GM18505 (cell line): ENCODE measurements around the gene PKIG.
"Not testable (repeated sequence)": the region's sequence is repeated elsewhere in the genome, so short reads cannot be mapped to it uniquely, and the experiment has no call there.

Experiments
- ATAC-seq: cut with Tn5 transposase; IDR thresholded peaks from one replicate; pipeline ENCODE4 v1.9.1; 2021; ENCODE audit not compliant: unreplicated experiment
- POLR2A ChIP-seq: IDR thresholded peaks from 4 replicates; pipeline ENCODE4 v1.6.1; 2011; ENCODE audit warnings: borderline replicate concordance; ENCODE audit not compliant: insufficient read depth, insufficient read length; ENCODE audit errors: extremely low read depth

PKIG gene

DNA sequence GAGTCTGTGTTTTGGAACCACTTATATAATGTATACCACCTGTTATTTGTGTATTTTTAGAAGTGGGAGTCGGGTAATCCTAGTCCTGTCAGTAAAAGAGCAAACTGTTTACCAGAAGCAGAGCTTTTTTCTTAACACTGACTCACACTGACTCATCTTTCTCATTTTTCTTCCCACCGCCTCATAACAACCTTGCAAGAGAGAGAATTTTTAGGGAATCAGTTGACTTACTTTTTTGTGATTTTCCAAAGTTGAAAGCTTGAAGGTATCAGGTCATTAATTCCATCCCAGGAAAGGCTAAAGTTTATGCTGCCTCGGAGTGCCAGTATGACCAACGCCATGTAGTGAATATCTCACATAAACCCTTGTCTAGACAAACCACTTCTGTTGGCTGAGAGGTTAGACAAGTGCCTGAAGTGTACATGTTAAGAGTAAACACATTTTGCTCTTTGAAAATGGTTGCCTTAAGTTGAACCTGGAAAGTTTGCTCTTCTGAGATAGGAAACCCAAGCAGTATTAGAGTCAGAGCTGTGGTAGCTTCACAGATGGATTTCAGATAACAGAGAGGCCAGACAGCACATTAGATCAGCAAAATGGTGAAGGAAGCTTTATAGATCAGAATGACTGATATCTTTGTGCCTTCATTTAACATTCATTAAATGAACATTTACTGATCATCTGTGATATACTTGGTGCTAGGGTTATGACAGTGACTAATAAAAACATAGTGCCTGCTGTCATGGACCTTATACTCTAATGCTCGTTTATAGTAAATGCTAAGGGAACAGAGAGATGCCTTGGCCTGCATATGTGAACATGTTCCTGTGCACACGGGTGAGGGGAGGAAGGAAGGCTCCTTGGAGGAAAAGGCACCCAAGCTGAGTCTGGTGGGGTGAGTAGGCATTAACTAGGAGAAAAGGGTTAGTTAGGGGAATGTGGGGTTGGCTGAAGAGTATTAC lies 29.1 kb upstream of the PKIG start:
- no peak for TF ChIP-seq POLR2A
- ATAC-seq, result no peak

DNA sequence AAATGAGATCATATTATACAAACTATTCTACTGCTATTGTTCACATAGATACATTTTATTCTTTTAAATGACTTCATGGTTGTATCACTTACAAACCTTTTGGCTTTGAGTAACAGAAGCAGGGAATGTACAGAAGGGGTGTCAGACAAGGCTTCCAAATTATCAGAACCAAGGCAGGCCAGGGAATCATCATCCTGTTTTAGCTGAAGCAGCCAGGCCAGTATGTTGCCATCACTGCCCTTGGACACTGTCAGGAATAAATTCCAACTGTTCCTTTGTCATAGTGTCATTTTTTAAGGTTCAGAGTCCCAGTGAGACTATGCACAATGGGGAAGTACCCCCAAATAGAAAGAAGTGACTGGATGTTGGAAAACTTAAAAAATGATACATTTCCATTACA lies 23.1 kb upstream of the PKIG start:
- no peak for ATAC-seq
- TF ChIP-seq POLR2A, result no peak

DNA sequence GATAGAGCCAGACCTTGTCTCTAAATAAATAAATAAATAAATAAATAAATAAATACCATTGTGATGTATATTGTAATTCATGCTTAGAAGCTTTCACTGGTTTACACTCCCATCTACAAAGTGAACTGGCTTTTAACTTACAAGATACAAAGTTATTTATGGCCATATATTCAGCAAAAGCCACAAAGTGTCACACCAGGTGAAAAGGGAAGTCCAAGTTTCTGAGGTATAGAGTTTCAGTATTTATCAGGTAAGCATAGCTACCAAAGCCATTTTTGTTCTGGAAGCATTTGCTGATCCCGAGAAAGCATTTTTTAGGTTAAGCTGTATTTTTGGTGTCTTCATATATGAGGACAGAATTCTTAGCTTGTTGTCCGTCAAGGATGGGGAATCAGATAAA lies 22.1 kb upstream of the PKIG start:
- no peak for TF ChIP-seq POLR2A
- ATAC-seq, result no peak

DNA sequence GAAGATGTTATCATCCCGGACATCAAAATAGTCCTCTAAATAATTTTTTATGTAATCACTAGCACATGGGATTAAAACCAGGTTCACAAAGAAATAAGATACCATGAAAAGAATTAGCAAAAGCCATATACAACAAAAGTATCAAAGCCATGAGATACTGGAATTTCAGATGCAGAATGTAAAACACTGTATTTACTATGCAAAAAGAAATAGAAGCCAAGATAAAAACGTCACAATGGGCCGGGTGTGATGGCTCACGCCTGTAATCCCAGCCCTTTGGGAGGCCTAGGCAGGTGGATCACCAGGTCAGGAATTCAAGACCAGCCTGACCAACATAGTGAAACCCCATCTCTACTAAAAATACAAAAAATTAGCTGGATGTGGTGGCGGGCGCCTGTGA lies 21.6 kb upstream of the PKIG start:
- ATAC-seq, result not testable (repeated sequence)

DNA sequence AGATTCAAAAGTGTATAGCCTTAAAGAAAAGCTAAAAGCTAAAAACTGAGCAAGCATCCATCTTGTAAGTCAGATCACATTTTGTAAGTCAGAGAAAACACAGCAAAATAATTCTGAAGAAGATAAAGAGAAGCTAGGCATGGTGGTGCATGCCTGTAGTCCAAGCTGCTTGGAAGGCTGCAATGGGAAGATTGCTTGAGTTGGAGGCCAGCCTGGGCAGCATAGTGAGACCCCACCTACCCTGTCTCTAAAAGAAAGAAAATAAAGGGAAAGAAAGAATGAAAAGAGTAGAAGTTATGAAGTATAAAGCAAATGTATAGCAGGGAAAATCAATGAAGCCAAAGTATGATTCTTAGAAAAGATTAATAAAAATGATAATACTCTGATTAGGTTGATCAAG lies 20.5 kb upstream of the PKIG start:
- no peak for TF ChIP-seq POLR2A
- no peak for ATAC-seq

DNA sequence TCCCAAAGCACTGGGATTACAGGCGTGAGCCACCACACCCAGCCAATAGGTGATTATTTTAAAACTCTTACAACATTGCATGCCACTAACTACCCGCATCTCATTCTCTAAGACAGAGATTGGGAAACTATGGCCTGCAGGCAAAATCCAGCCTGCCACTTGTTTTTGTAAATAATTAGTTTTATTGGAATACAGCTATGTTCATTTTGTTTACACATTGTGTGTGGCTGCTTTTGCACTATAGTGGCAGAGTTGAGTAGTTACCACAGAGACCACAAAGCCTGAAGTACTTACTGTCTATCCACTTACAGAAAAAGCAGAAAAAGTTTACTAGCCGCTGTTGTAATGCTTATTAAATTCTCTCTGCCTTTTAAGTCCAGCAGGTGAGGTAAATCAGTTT lies 16.4 kb upstream of the PKIG start:
- TF ChIP-seq POLR2A, result no peak
- ATAC-seq, result no peak

DNA sequence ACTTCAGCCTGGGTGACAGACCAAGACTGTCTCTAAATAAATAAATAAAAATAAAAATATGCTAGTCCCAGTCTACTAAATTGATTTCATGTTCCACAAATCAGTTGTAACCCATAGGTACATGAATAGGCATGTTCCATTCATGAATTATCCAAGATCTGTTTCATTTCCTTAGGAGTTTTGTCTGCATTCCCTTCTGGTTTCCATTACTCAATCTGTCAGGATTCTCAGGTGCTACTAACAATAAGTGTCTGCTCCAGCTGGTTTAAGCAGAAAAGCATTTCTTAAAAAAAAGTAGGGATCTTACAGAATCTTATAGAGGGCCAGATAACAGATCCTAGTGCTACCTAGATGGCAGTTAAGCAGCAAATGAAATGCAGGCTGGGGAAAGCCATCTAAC lies 15.6 kb upstream of the PKIG start:
- no peak for TF ChIP-seq POLR2A
- ATAC-seq, result no peak

DNA sequence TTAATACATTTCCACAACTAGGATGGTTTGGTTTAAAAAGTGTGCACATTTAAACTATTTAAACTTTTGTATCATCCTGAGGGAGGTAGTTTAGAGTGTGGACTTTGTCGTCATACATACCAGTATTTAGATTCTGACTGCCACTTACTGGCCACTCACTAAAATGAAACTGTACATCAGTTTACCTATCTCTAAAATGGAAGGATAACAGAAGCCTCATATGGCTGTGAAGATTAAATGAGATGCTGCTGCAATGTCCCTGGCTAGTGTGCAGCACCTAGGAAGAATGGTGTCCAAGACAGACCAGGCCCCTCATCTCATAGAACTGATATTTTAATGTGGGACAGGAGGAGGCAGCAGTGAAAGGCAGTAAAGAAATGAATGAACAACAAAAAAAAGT lies 12.0 kb upstream of the PKIG start:
- no peak for ATAC-seq
- TF ChIP-seq POLR2A, result no peak

DNA sequence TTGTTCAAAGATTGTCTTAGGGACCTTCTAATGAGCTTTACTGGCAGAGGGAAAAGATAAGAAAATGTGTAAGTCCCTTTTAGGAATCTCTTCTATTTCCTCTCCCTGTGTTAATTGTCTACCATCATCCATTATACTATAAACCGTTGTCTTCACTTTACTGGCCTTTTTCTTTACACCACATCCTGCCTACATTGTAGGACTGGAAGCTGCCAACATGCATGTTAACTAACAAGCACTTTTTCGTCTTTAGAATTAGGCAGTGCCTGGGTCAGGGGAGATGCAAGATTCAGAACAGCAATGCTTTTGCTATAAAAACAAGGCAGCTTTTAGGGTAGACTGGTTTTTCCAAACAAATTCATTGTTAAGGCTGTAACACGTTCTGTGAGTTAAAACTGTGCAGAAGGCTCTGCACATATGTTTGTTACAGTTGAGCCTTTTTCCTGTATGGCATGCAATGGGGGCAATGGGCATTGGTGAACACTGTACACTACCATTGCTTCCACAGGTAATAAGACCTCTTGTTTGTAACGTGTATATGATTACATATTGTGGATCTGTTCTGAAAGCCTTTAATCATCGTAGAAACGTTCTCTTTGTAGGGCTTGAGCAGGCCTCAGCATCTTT lies 10.9 kb upstream of the PKIG start:
- no peak for ATAC-seq
- no peak for TF ChIP-seq POLR2A

DNA sequence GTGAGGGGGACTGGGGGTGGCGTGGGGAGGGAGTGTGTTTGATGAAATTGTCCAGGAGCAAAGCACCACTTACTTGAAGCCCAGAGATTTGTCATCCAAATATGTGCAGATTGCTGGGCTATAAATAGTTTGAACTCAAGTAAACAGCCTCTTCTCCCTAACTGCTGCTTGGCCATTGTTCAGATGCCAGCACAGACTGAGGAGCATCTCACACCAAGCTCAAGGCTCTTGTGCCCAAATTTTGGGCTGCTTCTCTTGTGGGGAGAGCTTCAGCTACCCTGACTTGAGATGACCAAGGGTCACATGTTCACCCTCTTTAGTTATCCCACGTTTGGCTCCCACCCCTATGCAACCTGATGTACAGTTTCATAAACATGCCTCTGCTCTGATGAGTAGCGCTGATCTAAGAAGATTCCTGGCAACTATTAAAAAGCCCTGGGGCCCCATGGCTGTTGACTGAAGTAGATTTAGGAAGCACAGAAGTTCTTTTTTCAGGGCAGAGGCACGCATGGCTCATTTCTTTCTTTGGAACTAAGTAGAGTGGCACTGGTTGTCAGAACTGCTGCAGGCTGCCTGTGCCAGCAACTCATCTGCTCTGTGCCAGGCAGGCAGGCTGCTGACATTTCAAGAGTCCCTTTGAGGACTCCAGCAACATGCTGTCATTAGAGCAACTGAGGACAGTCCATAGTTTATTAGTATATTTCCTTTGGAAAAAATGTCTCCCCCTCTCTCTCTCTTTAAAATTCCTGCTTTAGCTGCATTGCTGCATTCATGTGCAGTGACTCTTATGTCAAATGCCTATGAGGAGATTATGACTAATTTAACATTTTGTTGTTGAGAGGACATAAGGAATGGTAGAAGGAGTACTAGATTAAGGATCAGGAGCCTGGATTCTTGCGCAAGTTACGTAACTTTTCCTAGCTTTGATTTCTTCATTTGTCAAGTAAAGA lies 9.6 kb upstream of the PKIG start:
- no peak for TF ChIP-seq POLR2A
- no peak for ATAC-seq

DNA sequence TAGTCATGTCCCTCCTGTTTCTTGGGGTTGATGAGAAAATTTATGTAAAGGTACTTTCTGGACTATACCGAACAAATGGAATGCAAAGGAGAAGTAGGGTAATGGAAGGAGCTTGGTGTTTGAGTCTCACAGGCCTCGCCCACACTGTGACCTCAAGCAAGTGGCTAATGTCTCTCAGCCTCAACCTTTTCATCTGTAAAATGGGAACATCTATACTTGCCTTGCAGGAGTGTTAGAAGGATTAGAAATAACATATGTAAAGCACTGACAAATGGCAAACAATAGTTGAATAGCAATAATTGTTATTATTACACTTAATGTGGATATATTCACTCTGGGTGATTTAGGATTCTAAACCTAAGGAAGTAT lies 8.9 kb upstream of the PKIG start:
- no peak for ATAC-seq
- no peak for TF ChIP-seq POLR2A

DNA sequence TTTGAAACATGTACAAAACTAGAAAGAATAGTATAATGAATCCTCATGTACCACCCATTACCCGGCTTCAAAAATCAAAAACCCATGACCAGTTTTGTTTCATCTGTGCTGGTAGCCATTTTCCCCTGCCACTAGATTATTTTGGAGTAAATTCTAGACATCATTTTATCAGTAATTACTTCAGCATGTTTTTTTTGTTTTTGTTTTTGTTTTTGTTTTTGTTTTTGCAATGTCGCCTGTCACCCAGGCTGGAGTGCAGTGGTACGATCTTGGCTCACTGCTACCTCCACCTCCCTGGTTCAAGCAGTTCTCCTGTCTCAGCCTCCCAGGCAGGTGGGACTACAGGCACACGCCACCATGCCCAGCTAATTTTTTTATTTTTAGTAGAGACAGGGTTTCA lies 8.0 kb upstream of the PKIG start:
- no peak for TF ChIP-seq POLR2A

DNA sequence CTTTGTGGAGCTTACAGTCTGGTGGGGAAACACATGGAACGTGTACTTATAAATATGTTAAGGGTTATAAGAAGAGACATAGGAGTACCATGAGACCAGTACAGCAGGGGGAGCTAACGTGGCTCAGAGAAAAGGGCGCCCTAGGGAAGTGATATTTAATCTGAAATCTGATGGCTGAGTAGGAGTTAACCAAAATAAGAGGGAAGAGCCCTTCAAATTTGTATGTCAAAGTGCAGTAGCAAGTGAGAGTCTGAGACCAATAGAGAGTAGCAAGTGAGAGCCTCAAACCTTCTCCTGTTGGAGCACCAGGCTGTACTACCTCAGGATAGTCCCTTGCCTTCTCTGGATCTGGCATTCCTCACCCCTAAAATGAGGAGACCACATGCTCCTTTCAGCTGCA lies 6.1 kb upstream of the PKIG start:
- ATAC-seq, result no peak
- TF ChIP-seq POLR2A, result no peak

More for the DNA sequence above, 8.0 kb upstream of the PKIG start:
- no peak for ATAC-seq

DNA sequence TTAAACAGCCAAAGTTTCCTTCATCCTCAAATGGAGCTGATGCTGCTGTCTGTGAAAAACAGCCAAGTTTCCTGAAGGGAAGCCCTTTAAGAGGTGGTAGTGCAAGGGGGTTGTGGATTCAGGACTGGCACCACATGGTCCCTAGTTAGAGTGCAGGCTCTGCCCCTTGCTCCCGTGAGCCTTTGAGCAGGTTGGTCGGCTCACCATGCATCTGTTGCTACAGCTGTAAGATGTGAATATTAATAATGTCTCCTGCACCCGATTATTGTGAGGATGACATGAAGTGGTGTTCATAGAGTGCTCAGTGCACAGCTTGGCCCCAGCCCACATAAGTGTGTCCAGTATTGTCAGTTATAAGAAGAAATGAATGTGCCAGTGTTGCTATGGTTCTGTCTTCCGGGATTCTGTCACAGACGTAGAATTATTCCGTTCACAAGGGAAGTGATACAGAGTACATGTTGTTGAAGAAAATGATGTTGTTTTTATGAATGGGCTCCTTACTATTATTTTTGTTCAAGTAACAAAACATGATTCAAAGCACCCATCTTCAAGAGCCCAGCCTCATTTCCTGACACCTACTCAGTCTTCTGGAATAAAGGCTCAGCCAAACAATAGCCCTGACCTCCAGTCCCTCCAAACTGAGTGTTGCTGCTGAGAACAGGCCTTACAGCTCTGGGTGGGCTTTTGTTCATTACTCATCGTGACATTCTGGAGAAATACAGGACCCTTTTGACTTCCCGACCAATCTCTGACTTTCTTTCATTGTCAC lies 2.9 kb upstream of the PKIG start:
- TF ChIP-seq POLR2A, result no peak
- no peak for ATAC-seq
